Loucy (cell line): ENCODE results near the gene ZNF296.

Source experiments
- H2AFZ ChIP-seq: fragments of 200-600 bp; sonication (generic); 2 replicates; pipeline ENCODE4 v1.6.0; 2016; ENCODE audit warnings: antibody characterized with exemption, mild to moderate bottlenecking, low read length, moderate library complexity
- H3F3A ChIP-seq: fragments of 200-600 bp; 2 replicates; pipeline ENCODE4 v1.6.0; 2016; ENCODE audit warnings: antibody characterized with exemption, low read depth, mild to moderate bottlenecking
- H3K27me3 ChIP-seq: fragments of 200-600 bp; sonication (generic); 2 replicates; pipeline ENCODE4 v1.6.1; 2014; ENCODE audit warnings: low read length, mild to moderate bottlenecking; ENCODE audit not compliant: insufficient read depth, poor library complexity, severe bottlenecking
- H3K36me3 ChIP-seq: fragments of 200-600 bp; sonication (generic); 2 replicates; pipeline ENCODE4 v1.6.1; 2016; ENCODE audit warnings: low read length; ENCODE audit not compliant: insufficient read depth
- H3K4me1 ChIP-seq: fragments of 200-600 bp; sonication (generic); 2 replicates; pipeline ENCODE4 v1.5.1; 2014; ENCODE audit warnings: low read length, mild to moderate bottlenecking; ENCODE audit not compliant: insufficient read depth, poor library complexity, severe bottlenecking
- H3K4me2 ChIP-seq: fragments of 200-600 bp; sonication (generic); 2 replicates; pipeline ENCODE4 v1.6.0; 2014; ENCODE audit warnings: antibody characterized with exemption, low read length, low read depth, mild to moderate bottlenecking; ENCODE audit not compliant: poor library complexity, severe bottlenecking
- H3K4me3 ChIP-seq: fragments of 200-600 bp; sonication (generic); 2 replicates; pipeline ENCODE4 v1.5.1; 2014; ENCODE audit warnings: low read length, mild to moderate bottlenecking, mixed read lengths; ENCODE audit not compliant: poor library complexity, severe bottlenecking
- H3K79me2 ChIP-seq: fragments of 200-600 bp; sonication (generic); 2 replicates; pipeline ENCODE4 v1.6.1; 2014; ENCODE audit warnings: low read length; ENCODE audit not compliant: insufficient read depth
- H3K9ac ChIP-seq: fragments of 200-600 bp; sonication (generic); 2 replicates; pipeline ENCODE4 v1.6.0; 2014; ENCODE audit warnings: mild to moderate bottlenecking, low read depth, low read length, moderate library complexity; ENCODE audit not compliant: poor library complexity, severe bottlenecking
- H3K9me2 ChIP-seq: fragments of 200-600 bp; sonication (generic); replicated peaks from 2 replicates; pipeline ENCODE4 v1.6.1; 2016; ENCODE audit warnings: low read depth, low read length, mixed read lengths
- H3K9me3 ChIP-seq: fragments of 200-600 bp; sonication (generic); 2 replicates; pipeline ENCODE4 v1.6.1; 2014; ENCODE audit warnings: mild to moderate bottlenecking, antibody characterized with exemption, low read length, low read depth; ENCODE audit not compliant: insufficient read depth
- H4K20me1 ChIP-seq: fragments of 200-600 bp; sonication (generic); 2 replicates; pipeline ENCODE4 v1.6.0; 2014; ENCODE audit warnings: antibody characterized with exemption, low read length, mild to moderate bottlenecking; ENCODE audit not compliant: insufficient read depth, poor library complexity, severe bottlenecking
- CTCF ChIP-seq: fragments of 200-600 bp; sonication (generic); conservative IDR thresholded peaks from 2 replicates; pipeline ENCODE4 v1.5.1; 2014; ENCODE audit warnings: mild to moderate bottlenecking, antibody characterized with exemption, low read length
- EZH2phosphoT487 ChIP-seq: fragments of 200-600 bp; IDR thresholded peaks from 2 replicates; pipeline ENCODE4 v1.6.1; 2018; ENCODE audit warnings: antibody characterized with exemption, mild to moderate bottlenecking, moderate library complexity, borderline replicate concordance

Gene ZNF296

GRCh38 chr19:45059258-45059965 is 16.9 kb downstream of the ZNF296 start:
- Histone ChIP-seq H3K4me3 (no peak overlapping the region), H3F3A (no peaks in the 10 kb centered on the region), H4K20me1 (peaks cover 8% of the 10 kb centered on the region), H2AFZ (no peak overlapping the region), H3K4me1 (no peaks in the 10 kb centered on the region), H3K36me3 (peaks cover 90% of the 10 kb centered on the region; the same call in 1 of the 2 replicates), H3K9me2 (no peaks in the 10 kb centered on the region), H3K9ac (no peak overlapping the region), H3K9me3 (no peaks in the 10 kb centered on the region), H3K27me3 (no peaks in the 10 kb centered on the region), H3K4me2 (no peak overlapping the region), H3K79me2 (no peaks in the 10 kb centered on the region)
- TF ChIP-seq EZH2phosphoT487: no peak
- TF ChIP-seq CTCF: peak; percentile 94

- Histone ChIP-seq H2AFZ (no peak overlapping the region), H3K9ac (no peak overlapping the region), H4K20me1 (peaks cover 8% of the 10 kb centered on the region), H3K4me1 (no peaks in the 10 kb centered on the region), H3K36me3 (peaks cover 90% of the 10 kb centered on the region; the same call in 1 of the 2 replicates), H3K4me3 (no peak overlapping the region), H3K9me2 (no peaks in the 10 kb centered on the region), H3K79me2 (no peaks in the 10 kb centered on the region), H3K27me3 (no peaks in the 10 kb centered on the region), H3F3A (no peaks in the 10 kb centered on the region), H3K4me2 (no peak overlapping the region), H3K9me3 (no peaks in the 10 kb centered on the region)
- TF ChIP-seq CTCF (no peak), EZH2phosphoT487 (no peak)
Observed at GRCh38 chr19:45058622-45059159, 17.6 kb downstream of the ZNF296 start.

- no peak for TF ChIP-seq CTCF
- no peak for TF ChIP-seq EZH2phosphoT487
- Histone ChIP-seq H3K4me2 (no peak overlapping the region), H3K36me3 (peaks cover 93% of the 10 kb centered on the region; the same call in 1 of the 2 replicates), H3F3A (no peaks in the 10 kb centered on the region), H3K4me3 (no peak overlapping the region), H3K4me1 (no peaks in the 10 kb centered on the region), H3K9ac (no peak overlapping the region), H3K9me3 (no peaks in the 10 kb centered on the region), H3K79me2 (no peaks in the 10 kb centered on the region), H3K9me2 (no peaks in the 10 kb centered on the region), H2AFZ (no peak overlapping the region), H3K27me3 (no peaks in the 10 kb centered on the region), H4K20me1 (peaks cover 8% of the 10 kb centered on the region)
Observed at GRCh38 chr19:45057444-45057843, 18.8 kb downstream of the ZNF296 start.
